GM10248 (cell line): ENCODE results near the gene KLF13.
A peak's percentile ranks its signal among the peaks of the same experiment; 100 is the strongest.

Source experiments
- CTCF ChIA-PET: fragments of 300-600 bp; sonication (Branson Sonifier 250); formaldehyde crosslinking; extraction: SDS; loops from one replicate; lab custom pipeline; 2021; ENCODE audit warnings: antibody characterized with exemption; lab: Yijun Ruan, JAX
- POLR2A ChIA-PET: fragments of 350-650 bp; sonication (Branson Sonifier 250); formaldehyde crosslinking; extraction: SDS; loops from one replicate; lab custom pipeline; 2020; ENCODE audit warnings: antibody characterized with exemption; lab: Yijun Ruan, JAX
- DNase-seq: peaks from one replicate; pipeline ENCODE4 v3.0.0; 2012; ENCODE audit errors: extremely low spot score
- TF ChIP-seq, protein P1 (sequence below): IDR thresholded peaks from 2 replicates; pipeline ENCODE4 v1.5.1; 2012; ENCODE audit warnings: mild to moderate bottlenecking, low read depth; ENCODE audit errors: extremely low read depth, missing control alignments, control extremely low read depth

KLF13 gene

DNA sequence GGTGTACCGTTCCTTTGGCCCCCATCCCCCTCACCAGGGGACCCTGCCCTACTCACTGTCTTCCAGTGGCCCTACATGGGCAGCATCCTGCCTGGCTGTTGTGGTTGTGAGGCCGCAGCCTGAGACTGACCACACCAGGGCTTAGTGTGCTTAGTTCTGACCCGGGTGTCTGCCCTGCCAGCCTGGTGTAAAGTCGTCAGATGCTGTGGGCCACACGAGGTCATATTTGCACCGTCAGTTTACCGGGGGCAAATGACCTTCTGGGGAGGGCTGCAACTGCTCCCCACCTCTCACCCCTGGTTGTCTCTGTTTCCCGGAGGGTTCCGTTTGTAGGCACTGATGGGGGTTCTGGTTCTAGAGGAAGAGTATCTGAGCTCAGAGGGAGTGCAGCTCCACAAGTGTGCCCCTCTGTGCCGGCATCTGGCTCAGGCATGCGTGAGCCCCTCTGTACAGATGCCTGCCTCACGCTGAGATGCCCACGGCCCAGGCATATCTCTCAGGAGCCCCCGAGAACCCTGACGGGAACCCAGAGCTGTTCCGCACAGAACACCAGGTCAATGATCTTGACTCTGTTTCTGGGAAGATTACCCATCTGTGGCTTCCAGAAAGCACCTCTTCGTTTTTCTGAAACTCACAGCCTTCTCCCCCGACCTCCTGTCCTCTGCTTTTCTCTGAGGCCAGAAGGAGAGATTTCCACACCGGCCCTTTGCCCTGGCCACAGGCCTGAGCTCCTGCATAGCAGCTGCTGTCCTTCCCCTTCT is 19.2 kb downstream of the KLF13 start:
- ChIA-PET POLR2A (interaction anchor here (1.1 kb wide), 2 partner anchors 17 to 114 kb away, joined by 3 to 4 read pairs; no protein-coding TSS in a partner anchor), CTCF (interaction anchor here (0.7 to 7.0 kb wide), 12 partner anchors 13 to 153 kb away, joined by 3 to 37 read pairs (median 4); no protein-coding TSS in a partner anchor)
- DNase-seq = no peak

DNA sequence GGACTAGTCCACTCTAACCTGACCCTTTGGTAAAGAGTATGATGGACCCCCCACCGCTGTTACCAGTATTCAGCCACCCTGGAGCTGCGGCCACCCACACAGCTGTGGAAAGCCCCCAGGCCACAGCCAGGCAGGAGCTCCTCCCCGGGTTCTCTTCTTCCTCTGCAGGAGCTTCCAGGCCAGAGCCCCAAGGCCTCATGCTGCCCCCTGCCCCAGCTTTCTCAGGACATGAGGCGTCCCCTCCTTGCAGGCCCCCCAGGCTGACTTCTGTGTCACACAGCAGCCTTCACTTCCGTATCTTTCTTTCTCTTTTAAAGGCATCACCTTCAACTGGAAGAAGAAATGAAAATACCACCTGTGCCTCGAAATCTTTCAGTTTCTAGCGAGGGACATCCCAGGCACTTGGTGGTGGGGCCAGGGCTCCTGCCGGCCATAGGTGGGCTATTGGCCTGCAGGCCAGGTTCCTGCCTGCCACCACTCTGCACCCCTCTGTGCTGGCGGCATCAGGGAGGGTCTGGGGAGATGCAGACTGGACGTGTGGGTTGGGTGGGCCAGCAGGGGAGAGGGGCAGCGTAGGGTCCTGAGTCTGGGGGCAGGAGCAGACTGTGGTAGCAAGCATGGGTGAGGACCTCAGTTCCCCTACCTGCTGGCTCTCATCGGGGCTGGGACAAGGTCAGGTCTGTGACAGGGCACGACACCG is 19.9 kb downstream of the KLF13 start:
- TF ChIP-seq, protein P1, sequence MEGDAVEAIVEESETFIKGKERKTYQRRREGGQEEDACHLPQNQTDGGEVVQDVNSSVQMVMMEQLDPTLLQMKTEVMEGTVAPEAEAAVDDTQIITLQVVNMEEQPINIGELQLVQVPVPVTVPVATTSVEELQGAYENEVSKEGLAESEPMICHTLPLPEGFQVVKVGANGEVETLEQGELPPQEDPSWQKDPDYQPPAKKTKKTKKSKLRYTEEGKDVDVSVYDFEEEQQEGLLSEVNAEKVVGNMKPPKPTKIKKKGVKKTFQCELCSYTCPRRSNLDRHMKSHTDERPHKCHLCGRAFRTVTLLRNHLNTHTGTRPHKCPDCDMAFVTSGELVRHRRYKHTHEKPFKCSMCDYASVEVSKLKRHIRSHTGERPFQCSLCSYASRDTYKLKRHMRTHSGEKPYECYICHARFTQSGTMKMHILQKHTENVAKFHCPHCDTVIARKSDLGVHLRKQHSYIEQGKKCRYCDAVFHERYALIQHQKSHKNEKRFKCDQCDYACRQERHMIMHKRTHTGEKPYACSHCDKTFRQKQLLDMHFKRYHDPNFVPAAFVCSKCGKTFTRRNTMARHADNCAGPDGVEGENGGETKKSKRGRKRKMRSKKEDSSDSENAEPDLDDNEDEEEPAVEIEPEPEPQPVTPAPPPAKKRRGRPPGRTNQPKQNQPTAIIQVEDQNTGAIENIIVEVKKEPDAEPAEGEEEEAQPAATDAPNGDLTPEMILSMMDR = no peak
- ChIA-PET CTCF (interaction anchor here (0.7 to 7.0 kb wide), 14 partner anchors 13 to 152 kb away, joined by 3 to 37 read pairs (median 4); no protein-coding TSS in a partner anchor), POLR2A (interaction anchor here (1.1 to 1.5 kb wide), 3 partner anchors 14 to 113 kb away, joined by 3 to 5 read pairs (median 4); no protein-coding TSS in a partner anchor)
- DNase-seq = peak; percentile 78

More for the DNA sequence above, 19.2 kb downstream of the KLF13 start:
- TF ChIP-seq, protein P1 = no peak

DNA sequence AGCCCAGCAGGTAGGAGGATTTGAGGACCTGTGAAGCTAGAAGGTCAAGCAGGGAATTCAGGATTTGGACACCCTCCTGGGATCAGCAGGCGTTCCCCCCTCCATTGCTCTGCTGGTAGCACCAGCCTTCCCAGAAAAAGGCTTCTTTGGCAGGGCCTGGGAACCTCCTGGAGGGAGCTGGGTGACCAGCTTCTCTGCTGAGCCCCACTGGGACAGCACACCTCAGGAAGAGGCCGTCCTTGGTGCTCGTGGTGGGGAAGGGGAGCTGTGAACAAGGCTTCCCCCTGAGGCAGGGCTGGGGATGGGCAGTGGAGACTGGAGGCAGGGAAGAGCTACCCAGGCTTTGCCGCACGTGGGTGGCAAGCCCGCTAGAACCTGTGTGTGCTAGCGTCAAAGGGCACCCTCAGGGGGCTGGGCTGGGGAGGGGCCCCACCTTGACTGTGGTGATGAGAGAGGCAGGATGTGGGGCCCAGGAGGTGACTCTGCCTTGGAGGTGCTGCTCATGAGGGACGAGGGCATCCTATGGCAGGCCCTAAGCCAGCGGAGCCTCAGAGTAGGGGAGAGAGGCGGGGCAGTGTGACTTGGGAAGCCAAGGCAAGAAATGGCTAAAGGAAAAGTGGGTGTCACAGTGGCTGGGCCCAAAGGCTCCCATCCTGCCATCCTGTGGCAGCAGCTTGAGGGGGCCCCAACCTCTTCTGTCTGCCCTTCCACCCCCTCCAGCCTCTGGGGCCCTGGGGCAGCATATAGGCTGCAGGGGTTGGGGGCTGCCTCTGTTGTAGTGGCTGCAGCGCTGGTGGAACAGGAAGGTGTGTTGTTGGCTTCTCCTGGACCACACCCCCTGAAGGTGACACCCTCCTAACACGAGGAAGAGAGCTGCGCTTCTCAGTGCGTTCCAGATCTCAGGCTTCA is 20.7 kb downstream of the KLF13 start:
- ChIA-PET CTCF (interaction anchor here (1.1 to 7.0 kb wide), 8 partner anchors 13 to 143 kb away, joined by 3 to 37 read pairs (median 6); no protein-coding TSS in a partner anchor), POLR2A (interaction anchor here (1.1 to 1.5 kb wide), 3 partner anchors 15 to 112 kb away, joined by 3 to 5 read pairs (median 4); no protein-coding TSS in a partner anchor)
- TF ChIP-seq, protein P1 = no peak
- no peak for DNase-seq

DNA sequence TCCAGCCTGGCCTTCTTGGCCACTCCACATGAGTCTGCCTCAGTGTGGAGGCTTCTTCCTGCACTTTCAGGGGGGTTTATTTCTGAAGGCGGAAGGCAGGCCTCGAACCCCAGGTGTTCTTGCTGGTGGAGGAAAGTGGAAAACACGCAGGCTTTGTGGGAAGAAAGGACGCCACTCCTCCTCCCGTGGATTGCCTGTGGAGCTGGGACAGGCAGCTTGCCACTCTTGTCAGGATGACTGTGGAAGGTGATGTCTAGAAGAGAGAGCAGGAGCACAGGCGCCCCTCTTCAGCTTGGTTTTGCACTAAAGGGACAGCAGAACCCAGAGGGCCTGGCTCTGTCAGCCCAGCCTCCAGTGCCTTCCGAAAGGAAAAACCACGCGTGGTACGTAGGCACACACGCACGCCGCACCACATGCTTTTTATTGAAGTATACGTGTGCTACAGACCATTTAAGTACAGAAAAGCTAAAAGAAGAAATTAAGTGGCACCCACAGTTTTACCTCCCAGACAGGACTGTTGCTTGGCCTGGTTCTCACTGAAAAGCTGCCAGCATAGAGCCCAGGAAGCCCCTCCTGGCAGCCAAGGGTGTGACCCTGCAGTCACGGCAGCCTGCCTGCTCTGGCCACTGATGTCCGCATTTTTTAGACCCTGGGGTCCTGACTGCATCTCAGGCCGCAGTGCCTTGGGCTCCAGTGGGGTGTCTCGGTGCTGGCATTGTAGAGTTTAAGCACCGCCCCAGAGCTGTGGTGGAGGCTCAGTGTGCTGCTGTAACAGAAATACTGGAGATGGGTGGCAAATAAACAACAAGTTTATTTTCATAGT is 21.6 kb downstream of the KLF13 start:
- DNase-seq = no peak
- ChIA-PET CTCF (interaction anchor here (0.9 to 7.0 kb wide), 4 partner anchors 10 to 133 kb away, joined by 3 to 37 read pairs (median 8); no protein-coding TSS in a partner anchor), POLR2A (no interaction called here)
- TF ChIP-seq, protein P1 = no peak

DNA sequence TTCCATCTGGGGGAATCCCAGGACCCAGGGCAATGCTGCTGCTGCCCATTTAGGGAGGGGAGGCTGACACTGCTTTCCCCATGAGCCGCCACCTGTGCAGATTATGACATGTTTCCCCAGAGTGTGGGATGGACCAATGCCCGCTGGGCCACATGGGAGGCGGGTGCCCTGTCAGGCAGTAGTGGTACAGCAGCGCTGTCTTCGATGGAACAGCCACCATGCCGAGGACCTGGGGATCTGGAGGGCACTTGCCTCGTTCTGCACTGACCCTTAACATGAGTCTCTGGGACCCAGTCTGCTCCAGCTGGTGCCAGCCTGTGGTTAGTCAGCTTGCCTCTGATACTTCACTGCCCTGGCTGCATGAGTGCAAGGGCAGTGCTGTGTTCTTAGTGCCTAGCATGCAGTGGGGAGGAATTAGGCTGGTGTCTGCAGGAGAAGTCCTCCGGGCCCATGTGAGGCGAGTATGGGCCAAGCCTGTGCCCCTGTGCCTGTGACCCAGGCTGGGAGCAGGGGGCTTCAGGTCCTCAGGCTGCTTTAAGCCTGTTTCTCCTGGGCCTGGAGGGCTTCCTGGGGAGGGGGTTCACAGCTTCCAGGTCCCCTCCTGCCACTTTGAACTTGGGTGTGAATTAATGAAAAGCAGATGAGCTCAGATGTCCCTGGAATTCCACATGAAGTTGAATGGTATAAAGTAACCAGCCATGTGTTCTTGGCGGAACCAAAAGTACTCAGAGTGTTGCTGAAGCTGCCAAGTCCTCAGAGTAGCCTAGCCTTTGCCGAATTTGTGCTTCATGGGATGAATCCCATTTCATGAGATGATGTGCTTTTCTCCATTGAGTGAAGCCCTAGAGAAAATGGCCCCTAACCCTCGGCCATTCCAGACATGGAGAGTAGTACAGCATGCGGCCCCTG is 22.9 kb downstream of the KLF13 start:
- ChIA-PET CTCF (interaction anchor here (1.0 to 7.0 kb wide), 3 partner anchors 11 to 85 kb away, joined by 3 to 37 read pairs (median 8); no protein-coding TSS in a partner anchor), POLR2A (no interaction called here)
- DNase-seq = no peak
- TF ChIP-seq, protein P1 = no peak
